ENCODE results near the gene KLHL29. TPM values are rescaled to one million over a fixed set of nuclear protein-coding genes. Genes with fewer than 3 reads are reported as not detected.

The KLHL29 gene
- total and polyA plus RNA-seq, 10 of the 15 experiments (the other 5 are each of a cell fraction or from before 2014, with no cell fraction given) = 1.4 to 19.5 (median 6.1) TPM

- TF ChIP-seq RELA (IDR thresholded peaks at IDR 0.05; ENCODE audit: borderline replicate concordance, partially characterized antibody) (no peak), RELB (IDR thresholded peaks at IDR 0.05; ENCODE audit: low read depth) (no peak)
Observed at GRCh38 chr2:23593752-23594459, 208.9 kb downstream of the KLHL29 start (continued).

GRCh38 chr2:23594460-23594825, 209.5 kb downstream of the KLHL29 start:
- H2AFZ ChIP-seq (ENCODE audit: control insufficient read depth, low read depth, low read length) = no peak overlapping the region
- H3K9me3 ChIP-seq (replicated peaks; ENCODE audit: control insufficient read depth, insufficient read depth, low read length) = no peaks in the 10 kb centered on the region
- H3K9ac ChIP-seq (ENCODE audit: control insufficient read depth, insufficient read depth, low read length) = no peak overlapping the region
- TF ChIP-seq HDAC6 (IDR thresholded peaks at IDR 0.05; ENCODE audit: unreplicated experiment) (no peak), MYB (IDR thresholded peaks at IDR 0.05; ENCODE audit: borderline replicate concordance, low read depth, low read length) (no peak)
- 94% methylated on average over 3 of the region's 3 CpGs for whole genome bisulfite sequencing (ENCODE audit: insufficient coverage, insufficient replicate concordance, low lambda C conversion rate, missing lambda C conversion rate)
- no peaks in the 10 kb centered on the region for H3K27me3 ChIP-seq (replicated peaks in 1 of 2; ENCODE audit: control insufficient read depth in 2 of 2, insufficient read depth in 2 of 2, low read length in 1 of 2)
- DNase-seq (ENCODE audit: low read depth, low spot score) (no peak), FAIRE-seq (no peak), ATAC-seq (no peak)
- POLR2A ChIA-PET = no interaction called here
- RAD21 ChIA-PET (ENCODE audit: unreplicated experiment) = no interaction called here
- SMC1A ChIA-PET (ENCODE audit: uncharacterized antibody, unreplicated experiment) = no interaction called here
- intact Hi-C loops (cut with micrococcal nuclease; ENCODE audit: unreplicated experiment) = no loop called here
- no peaks in the 10 kb centered on the region for H4K20me1 ChIP-seq (ENCODE audit: control insufficient read depth, insufficient read depth)
- in situ Hi-C loops (cut with MboI) = no loop called here
- H3K4me2 ChIP-seq (ENCODE audit: control insufficient read depth, insufficient read depth) = no peak overlapping the region
- CTCF ChIA-PET = no interaction called here
- H3K36me3 ChIP-seq (ENCODE audit: control insufficient read depth in 2 of 2, insufficient read depth in 2 of 2, low read length in 1 of 2) = no peaks in the 10 kb centered on the region; a peak in 1 of 4 replicates
- no TSS peak for BruUV-seq (replicated peaks)
- H3K27ac ChIP-seq (ENCODE audit: control insufficient read depth, insufficient read depth) = no peak overlapping the region
- H3K79me2 ChIP-seq (ENCODE audit: control insufficient read depth, insufficient read depth, low read length) = no peaks in the 10 kb centered on the region
- no peak overlapping the region for H3K4me3 ChIP-seq
- no peaks in the 10 kb centered on the region for H3K4me1 ChIP-seq (ENCODE audit: control insufficient read depth, insufficient read depth, low read length)
